Measurements from ENCODE around the gene SHISAL2A.

GRCh38 chr1:52592637-52593323 is 40.2 kb upstream of the SHISAL2A start:
- TF ChIP-seq SP1 (IDR thresholded peaks at IDR 0.05) (no peak), ELF4 (IDR thresholded peaks at IDR 0.05) (no peak), CTBP1 (IDR thresholded peaks at IDR 0.05; ENCODE audit: borderline replicate concordance) (no peak), HDGF (IDR thresholded peaks at IDR 0.05; ENCODE audit: borderline replicate concordance) (no peak), FOXM1 (IDR thresholded peaks at IDR 0.05; ENCODE audit: borderline replicate concordance) (no peak), BHLHE40 (IDR thresholded peaks at IDR 0.05; ENCODE audit: borderline replicate concordance) (no peak)

Data from HEK293T (cell line).